GM10248 (cell line): ENCODE data around the gene SRP54.
A peak's percentile ranks its signal among the peaks of the same experiment; 100 is the strongest.

Experiments used
- CTCF ChIA-PET: fragments of 300-600 bp; sonication (Branson Sonifier 250); formaldehyde crosslinking; extraction: SDS; loops from one replicate; lab custom pipeline; 2021; ENCODE audit warnings: antibody characterized with exemption; lab: Yijun Ruan, JAX
- POLR2A ChIA-PET: fragments of 350-650 bp; sonication (Branson Sonifier 250); formaldehyde crosslinking; extraction: SDS; loops from one replicate; lab custom pipeline; 2020; ENCODE audit warnings: antibody characterized with exemption; lab: Yijun Ruan, JAX
- DNase-seq: peaks from one replicate; pipeline ENCODE4 v3.0.0; 2012; ENCODE audit errors: extremely low spot score
- TF ChIP-seq, protein P1 (sequence below): IDR thresholded peaks from 2 replicates; pipeline ENCODE4 v1.5.1; 2012; ENCODE audit warnings: mild to moderate bottlenecking, low read depth; ENCODE audit errors: extremely low read depth, missing control alignments, control extremely low read depth

Gene SRP54

DNA sequence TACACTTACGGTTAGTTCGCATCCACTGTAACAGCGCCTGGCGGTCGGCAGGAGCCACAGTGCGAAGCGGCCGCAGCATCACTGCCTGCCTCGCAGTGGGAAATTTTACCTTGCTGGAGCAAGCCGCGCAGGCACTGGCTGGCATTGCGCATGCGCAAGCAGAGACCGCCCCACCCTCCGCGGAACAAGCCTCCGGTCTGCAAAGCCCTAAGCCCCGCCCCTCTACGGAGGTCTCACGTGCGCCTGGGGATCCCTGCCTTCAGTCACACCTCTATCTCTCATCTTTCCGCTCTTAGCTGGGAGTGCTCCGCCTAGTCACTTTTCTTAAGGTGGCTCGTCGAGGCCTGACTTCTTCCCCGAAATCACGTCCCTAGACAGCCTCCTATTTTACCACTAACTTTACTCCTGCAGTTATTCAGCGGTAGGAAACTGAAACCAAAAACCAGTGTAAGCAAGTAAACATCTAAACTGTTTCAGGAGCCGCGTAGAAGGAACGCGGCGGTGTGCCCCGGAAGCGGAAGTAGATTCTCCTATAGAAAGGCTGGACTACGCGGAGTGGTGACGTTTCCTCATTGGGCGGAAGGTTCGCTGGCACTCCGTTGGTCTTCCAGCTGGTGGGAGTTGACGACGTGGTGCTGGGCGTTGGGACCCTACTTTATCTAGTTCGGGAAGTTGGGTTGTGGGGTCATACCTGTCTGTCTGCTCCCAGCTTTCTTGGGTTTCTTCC, at the start of gene SRP54:
SRP54 (plus strand) TSS at position 572 of the 727 bp plus-strand sequence. CDS start 13,718 bp downstream, outside the sequence.
- DNase-seq: peak; percentile 97
- POLR2A ChIA-PET: interaction anchor here (0.5 to 1.8 kb wide), 5 partner anchors 64 to 364 kb away, joined by 3 to 7 read pairs (median 3); partner anchors contain the start of genes BAZ1A and FAM177A1
- TF ChIP-seq, protein P1, sequence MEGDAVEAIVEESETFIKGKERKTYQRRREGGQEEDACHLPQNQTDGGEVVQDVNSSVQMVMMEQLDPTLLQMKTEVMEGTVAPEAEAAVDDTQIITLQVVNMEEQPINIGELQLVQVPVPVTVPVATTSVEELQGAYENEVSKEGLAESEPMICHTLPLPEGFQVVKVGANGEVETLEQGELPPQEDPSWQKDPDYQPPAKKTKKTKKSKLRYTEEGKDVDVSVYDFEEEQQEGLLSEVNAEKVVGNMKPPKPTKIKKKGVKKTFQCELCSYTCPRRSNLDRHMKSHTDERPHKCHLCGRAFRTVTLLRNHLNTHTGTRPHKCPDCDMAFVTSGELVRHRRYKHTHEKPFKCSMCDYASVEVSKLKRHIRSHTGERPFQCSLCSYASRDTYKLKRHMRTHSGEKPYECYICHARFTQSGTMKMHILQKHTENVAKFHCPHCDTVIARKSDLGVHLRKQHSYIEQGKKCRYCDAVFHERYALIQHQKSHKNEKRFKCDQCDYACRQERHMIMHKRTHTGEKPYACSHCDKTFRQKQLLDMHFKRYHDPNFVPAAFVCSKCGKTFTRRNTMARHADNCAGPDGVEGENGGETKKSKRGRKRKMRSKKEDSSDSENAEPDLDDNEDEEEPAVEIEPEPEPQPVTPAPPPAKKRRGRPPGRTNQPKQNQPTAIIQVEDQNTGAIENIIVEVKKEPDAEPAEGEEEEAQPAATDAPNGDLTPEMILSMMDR: no peak
- CTCF ChIA-PET: interaction anchor here (0.9 to 1.8 kb wide), 5 partner anchors 8 to 113 kb away, joined by 3 to 5 read pairs (median 3); no protein-coding TSS in a partner anchor

DNA sequence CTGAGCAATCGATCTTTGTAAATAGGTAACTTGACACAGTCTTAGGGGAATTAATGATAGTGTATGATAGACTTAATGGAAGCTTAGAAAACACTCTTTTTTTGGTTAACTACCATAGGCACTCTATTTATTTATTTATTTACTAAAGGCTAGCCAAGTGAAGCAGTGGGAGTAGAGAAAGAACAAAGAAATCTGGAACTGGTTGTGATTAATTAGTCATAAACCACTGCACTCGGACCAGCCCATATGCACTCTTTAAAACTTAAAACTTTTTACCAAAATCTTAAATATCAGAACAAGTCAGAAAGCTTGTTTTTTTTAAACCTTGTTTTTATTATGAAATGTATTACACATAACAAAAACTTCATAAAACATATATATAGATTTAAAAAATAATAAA, 49.5 kb upstream of the SRP54 start:
- ChIA-PET POLR2A (no interaction called here), CTCF (interaction anchor here (0.8 to 2.2 kb wide), 5 partner anchors 10 to 18 kb away, joined by 3 to 5 read pairs (median 5); no protein-coding TSS in a partner anchor)

DNA sequence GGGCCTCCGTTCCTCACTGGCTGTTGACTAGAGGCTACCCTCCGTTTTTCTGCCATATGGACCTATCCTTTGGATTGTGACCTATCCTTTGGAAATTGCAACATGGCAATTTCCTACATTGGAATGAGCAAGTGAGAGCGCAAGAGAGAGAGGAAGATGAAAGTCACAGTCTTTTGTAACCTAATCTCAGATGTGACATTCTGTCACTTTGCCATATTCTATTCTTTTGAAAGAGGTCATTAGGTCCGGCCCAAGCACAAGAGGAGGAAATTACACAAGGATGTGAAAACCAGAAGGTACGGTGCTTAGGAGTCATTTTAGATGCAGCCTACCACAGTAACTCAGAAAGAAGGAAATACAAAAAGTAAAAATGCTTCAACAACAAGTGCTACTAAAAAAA, 47.3 kb upstream of the SRP54 start:
- POLR2A ChIA-PET: no interaction called here
- CTCF ChIA-PET: no interaction called here

More for the DNA sequence above, 49.5 kb upstream of the SRP54 start:
- TF ChIP-seq, protein P1: no peak
- DNase-seq: no peak

DNA sequence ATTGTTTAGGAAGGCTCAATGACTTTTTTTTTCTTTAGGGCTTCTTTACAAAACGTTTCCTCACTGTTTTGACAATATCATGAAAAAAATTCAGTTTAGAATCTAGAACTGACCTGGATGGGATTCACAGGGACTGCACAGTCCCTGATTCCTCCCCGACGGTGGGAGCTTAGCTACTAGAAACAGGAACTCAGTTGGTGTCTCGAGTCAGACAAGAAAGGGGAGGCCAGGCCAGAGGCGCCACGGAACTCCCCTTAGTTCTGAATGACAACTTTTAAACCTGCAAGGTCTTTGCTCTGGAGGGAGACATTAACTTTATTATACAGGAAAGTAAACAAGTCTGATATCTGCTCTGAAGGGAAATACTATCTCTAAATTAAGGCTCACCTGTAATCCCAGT, 45.4 kb upstream of the SRP54 start:
- no peak for DNase-seq
- POLR2A ChIA-PET: no interaction called here
- TF ChIP-seq, protein P1: no peak
- CTCF ChIA-PET: interaction anchor here (1.1 kb wide), 1 partner anchor 264 kb away, joined by 3 read pairs; no protein-coding TSS in a partner anchor

More for the DNA sequence above, 47.3 kb upstream of the SRP54 start:
- no peak for DNase-seq
- TF ChIP-seq, protein P1: no peak

DNA sequence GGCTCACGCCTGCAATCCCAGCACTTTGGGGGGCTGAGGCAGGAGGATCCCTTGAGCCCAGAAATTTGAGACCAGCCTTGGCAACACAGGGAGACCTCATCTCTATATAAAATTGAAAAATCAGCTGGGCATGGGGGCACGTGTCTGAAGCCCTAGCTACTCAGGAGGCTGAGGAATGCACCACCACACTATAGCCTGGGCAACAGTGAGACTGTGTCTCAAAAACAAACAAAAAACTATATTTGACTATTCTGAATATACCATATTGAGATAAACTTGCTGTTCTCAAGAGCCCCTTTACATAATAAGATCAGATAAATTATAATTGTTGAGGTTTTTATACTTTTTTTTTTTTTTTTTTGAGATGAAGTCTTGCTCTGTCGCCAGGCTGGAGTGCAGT, 44.9 kb upstream of the SRP54 start:
- no peak for DNase-seq
- CTCF ChIA-PET: interaction anchor here (1.1 kb wide), 1 partner anchor 265 kb away, joined by 3 read pairs; no protein-coding TSS in a partner anchor
- POLR2A ChIA-PET: no interaction called here
- TF ChIP-seq, protein P1: no peak

DNA sequence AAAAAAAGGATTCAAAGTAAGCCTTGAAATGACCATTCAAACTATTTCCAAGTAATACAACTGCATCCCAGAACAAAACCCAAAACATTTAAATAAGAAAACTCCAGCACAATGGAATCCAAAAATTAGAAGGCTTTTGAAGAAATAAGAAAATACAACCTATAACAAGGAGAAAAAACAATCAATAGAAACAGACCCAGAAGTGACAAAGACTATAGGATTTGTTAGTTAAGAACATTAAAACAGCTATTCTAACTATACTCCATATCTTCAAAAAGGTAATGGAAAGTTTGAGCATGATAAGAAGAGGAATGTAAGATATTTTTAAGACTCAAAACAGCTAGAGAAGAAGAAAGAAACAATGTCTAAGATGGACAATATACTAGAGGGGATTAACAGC, 39.3 kb upstream of the SRP54 start:
- no peak for DNase-seq
- POLR2A ChIA-PET: no interaction called here
- TF ChIP-seq, protein P1: no peak
- CTCF ChIA-PET: interaction anchor here (0.6 to 1.7 kb wide), 2 partner anchors 14 to 31 kb away, joined by 3 read pairs; no protein-coding TSS in a partner anchor
